ENCODE measurements around the gene R3HCC1L.
"Not testable (repeated sequence)": the region's sequence is repeated elsewhere in the genome, so short reads cannot be mapped to it uniquely, and the experiment has no call there.

R3HCC1L gene

GRCh38 chr10:98133075-98133752 is 1.2 kb upstream of the R3HCC1L start:
- not testable (repeated sequence) for DNase-seq

- no peak for DNase-seq
Observed at GRCh38 chr10:98134117-98134430, 383 bp upstream of the R3HCC1L start.

GRCh38 chr10:98135222-98135899 is 904 bp downstream of the R3HCC1L start:
- no peak for DNase-seq

GRCh38 chr10:98136775-98137174 is 2.3 kb downstream of the R3HCC1L start:
- DNase-seq: not testable (repeated sequence)

- no peak for DNase-seq
Observed at GRCh38 chr10:98138031-98138430, 3.6 kb downstream of the R3HCC1L start.

- no peak for DNase-seq
Observed at GRCh38 chr10:98139431-98139830, 5.0 kb downstream of the R3HCC1L start.

GRCh38 chr10:98141484-98142073 is 7.1 kb downstream of the R3HCC1L start:
- no peak for DNase-seq

GRCh38 chr10:98144985-98145384 is 10.5 kb downstream of the R3HCC1L start:
- DNase-seq: no peak

GRCh38 chr10:98149858-98150257 is 15.4 kb downstream of the R3HCC1L start:
- no peak for DNase-seq

GRCh38 chr10:98150544-98150943 is 16.1 kb downstream of the R3HCC1L start:
- DNase-seq: no peak

GRCh38 chr10:98152778-98153177 is 18.3 kb downstream of the R3HCC1L start:
- DNase-seq: not testable (repeated sequence)

GRCh38 chr10:98153213-98153958 is 18.9 kb downstream of the R3HCC1L start:
- not testable (repeated sequence) for DNase-seq

GRCh38 chr10:98154076-98154475 is 19.6 kb downstream of the R3HCC1L start:
- no peak for DNase-seq

GRCh38 chr10:98158576-98158975 is 24.1 kb downstream of the R3HCC1L start:
- no peak for DNase-seq

- DNase-seq: no peak
Observed at GRCh38 chr10:98163941-98164340, 29.5 kb downstream of the R3HCC1L start.

GRCh38 chr10:98167191-98167590 is 32.7 kb downstream of the R3HCC1L start:
- DNase-seq: no peak

- no peak for DNase-seq
Observed at GRCh38 chr10:98168147-98168546, 33.7 kb downstream of the R3HCC1L start.

- no peak for DNase-seq
Observed at GRCh38 chr10:98168766-98169165, 34.3 kb downstream of the R3HCC1L start.

GRCh38 chr10:98169379-98169778 is 34.9 kb downstream of the R3HCC1L start:
- DNase-seq: no peak

- DNase-seq: no peak
Observed at GRCh38 chr10:98170249-98171117, 36.0 kb downstream of the R3HCC1L start.

- no peak for DNase-seq
Observed at GRCh38 chr10:98172073-98172472, 37.6 kb downstream of the R3HCC1L start.

- no peak for DNase-seq
Observed at GRCh38 chr10:98172495-98172894, 38.0 kb downstream of the R3HCC1L start.

- DNase-seq: no peak
Observed at GRCh38 chr10:98173260-98173659, 38.8 kb downstream of the R3HCC1L start.
